ENCODE data around the gene USPL1. TPM values are rescaled to one million over a fixed set of nuclear protein-coding genes. Genes with fewer than 3 reads are reported as not detected.

The USPL1 gene
- polyA plus RNA-seq, 2 of the 4 experiments (the other 2 are of a cell fraction), result 7.6 to 22.7 TPM

DNA sequence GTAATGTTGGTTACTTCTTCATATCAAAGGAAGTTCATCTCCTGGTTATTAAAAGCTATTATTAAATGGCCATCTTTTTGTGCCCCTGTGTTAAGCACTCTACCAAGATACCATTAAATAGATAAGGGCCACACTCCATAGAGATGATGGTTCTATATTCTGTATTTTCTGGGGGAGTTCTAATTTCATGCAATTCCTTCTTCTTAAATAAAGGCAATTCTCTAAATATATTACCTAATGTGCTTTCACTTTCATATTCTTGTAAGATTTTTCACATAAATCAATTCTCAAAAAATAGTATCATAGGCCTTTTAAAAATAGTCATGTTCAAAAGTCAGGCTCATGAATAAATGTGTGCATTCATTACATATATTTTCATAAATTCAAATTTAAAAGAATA is 47.0 kb upstream of the USPL1 start:
- ATAC-seq, result no peak
- ChIA-PET CTCF (interaction anchor here (0.5 to 0.9 kb wide), 2 partner anchors 13 to 295 kb away, joined by 3 read pairs; no protein-coding TSS in a partner anchor), POLR2A (interaction anchor here (0.7 kb wide), 1 partner anchor 47 kb away, joined by 3 read pairs; the partner anchor contains the start of gene USPL1)
- Histone ChIP-seq H3K4me3 (no peak overlapping the region), H3K9me3 (no peaks in the 10 kb centered on the region), H3K4me2 (peak overlapping the region; percentile 53; the same call in 2 of the 3 replicates), H3K4me1 (peaks cover 22% of the 10 kb centered on the region), H3K27ac (peak overlapping the region; percentile 42 to 53; a peak in 3 of 6 replicates)
- TF ChIP-seq CBX8 (IDR thresholded peaks at IDR 0.05), result no peak
- no peak for TF ChIP-seq FOSB (CRISPR knock-in tag; IDR thresholded peaks at IDR 0.05)
- no peak for TF ChIP-seq ZC3H11A (IDR thresholded peaks at IDR 0.05)
- no peak for TF ChIP-seq MYC (IDR thresholded peaks at IDR 0.05; ENCODE audit: borderline replicate concordance, low read length)
- TF ChIP-seq, protein P1, sequence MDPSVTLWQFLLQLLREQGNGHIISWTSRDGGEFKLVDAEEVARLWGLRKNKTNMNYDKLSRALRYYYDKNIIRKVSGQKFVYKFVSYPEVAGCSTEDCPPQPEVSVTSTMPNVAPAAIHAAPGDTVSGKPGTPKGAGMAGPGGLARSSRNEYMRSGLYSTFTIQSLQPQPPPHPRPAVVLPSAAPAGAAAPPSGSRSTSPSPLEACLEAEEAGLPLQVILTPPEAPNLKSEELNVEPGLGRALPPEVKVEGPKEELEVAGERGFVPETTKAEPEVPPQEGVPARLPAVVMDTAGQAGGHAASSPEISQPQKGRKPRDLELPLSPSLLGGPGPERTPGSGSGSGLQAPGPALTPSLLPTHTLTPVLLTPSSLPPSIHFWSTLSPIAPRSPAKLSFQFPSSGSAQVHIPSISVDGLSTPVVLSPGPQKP (IDR thresholded peaks at IDR 0.05; ENCODE audit: low read depth, low read length), result no peak
- TF ChIP-seq JUN (IDR thresholded peaks at IDR 0.05), result no peak
- FAIRE-seq, result no peak
- DNase-seq (ENCODE audit: low read depth in 1 of 2, low spot score in 1 of 2), result no peak

DNA sequence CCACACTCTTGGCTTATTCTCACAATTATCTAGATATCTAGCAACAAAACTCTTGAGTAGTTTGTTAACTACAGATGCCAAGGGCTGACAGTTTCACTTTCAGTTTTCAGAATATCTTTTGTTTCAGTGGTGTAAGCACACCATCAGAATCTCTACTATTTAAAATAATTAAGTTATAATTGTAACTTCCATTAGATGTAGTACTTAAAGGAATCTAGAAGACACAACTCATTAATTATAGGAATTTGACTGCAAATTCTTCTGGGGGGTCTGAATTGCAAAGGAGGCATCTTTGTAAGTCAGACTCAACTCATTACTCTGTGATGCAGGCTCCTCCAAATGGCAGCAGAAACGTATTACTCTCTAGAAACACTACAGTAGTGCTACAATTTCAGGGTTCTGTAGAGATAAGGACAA is 44.9 kb upstream of the USPL1 start:
- peak overlapping the region; percentile 81 for H3K4me2 ChIP-seq
- H3K4me1 ChIP-seq, result peaks cover 25% of the 10 kb centered on the region
- H3K4me3 ChIP-seq, result peak overlapping the region; percentile 31
- 10% methylated on average over 1 of the region's 1 CpG for WGBS (ENCODE audit: missing lambda C conversion rate)
- TF ChIP-seq GATA3 (IDR thresholded peaks at IDR 0.05; ENCODE audit: borderline replicate concordance) (no peak), FOSL2 (IDR thresholded peaks at IDR 0.05) (no peak), FOSL2 (CRISPR knock-in tag; IDR thresholded peaks at IDR 0.05) (no peak), ZNF302 (CRISPR knock-in tag; IDR thresholded peaks at IDR 0.05) (no peak), KDM5A (IDR thresholded peaks at IDR 0.05) (no peak), SMC3 (IDR thresholded peaks at IDR 0.05) (0 out of 3 replicates have a peak, but pooled peaks have one; percentile 26), RAD21 (conservative IDR thresholded peaks at IDR 0.05 in 1 of 2, IDR thresholded peaks at IDR 0.05 in 1 of 2) (peak; percentile 53), CTCF (IDR thresholded peaks at IDR 0.05) (peak; percentile 38; the same call in 2 of the 3 replicates), SREBF2 (IDR thresholded peaks at IDR 0.05) (no peak), TFCP2L1 (CRISPR knock-in tag; IDR thresholded peaks at IDR 0.05) (no peak), EP300 (IDR thresholded peaks at IDR 0.05) (no peak)
- peak; percentile 65 to 75; a peak in 4 of 6 replicates for ATAC-seq
- POLR2A ChIA-PET, result no interaction called here
- peak; percentile 18 to 45 for DNase-seq (ENCODE audit: low read depth in 1 of 2, low spot score in 1 of 2)
- no peaks in the 10 kb centered on the region for H3K9me3 ChIP-seq
- FAIRE-seq, result no peak
- CTCF ChIA-PET, result interaction anchor here (0.6 to 0.9 kb wide), 5 partner anchors 13 to 293 kb away, joined by 3 to 5 read pairs (median 3); no protein-coding TSS in a partner anchor
- peak overlapping the region; percentile 50 to 79 for H3K27ac ChIP-seq

DNA sequence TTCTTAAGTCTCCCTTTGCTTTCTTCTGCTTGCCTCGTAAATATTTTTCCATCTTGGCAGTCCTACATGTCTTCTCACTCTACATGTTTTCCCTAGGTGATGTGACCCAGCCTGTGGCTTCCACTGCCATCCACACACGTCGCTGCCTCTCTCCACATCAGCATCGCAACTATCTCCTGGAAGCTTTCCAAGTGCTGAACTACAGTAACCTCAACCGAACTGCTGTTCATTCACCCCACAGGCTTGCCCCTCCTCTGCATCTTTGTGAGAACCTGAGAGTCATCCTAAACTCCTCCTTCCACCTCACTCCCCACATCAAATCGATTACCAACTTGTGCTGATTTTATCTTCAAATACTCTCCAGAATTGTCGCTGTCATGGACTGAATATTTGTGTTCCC is 41.2 kb upstream of the USPL1 start:
- Histone ChIP-seq H3K4me1 (peaks cover 21% of the 10 kb centered on the region), H3K27ac (peak overlapping the region in 1 of 2 experiments; percentile 55; a peak in 2 of 6 replicates), H3K4me2 (no peak overlapping the region), H3K9me3 (no peaks in the 10 kb centered on the region), H3K4me3 (no peak overlapping the region)
- ChIA-PET CTCF (interaction anchor here (0.6 kb wide), 1 partner anchor 444 kb away, joined by 4 read pairs; no protein-coding TSS in a partner anchor), POLR2A (no interaction called here)
- DNase-seq (ENCODE audit: low read depth in 1 of 2, low spot score in 1 of 2) (no peak), FAIRE-seq (no peak), ATAC-seq (no peak)
- WGBS (ENCODE audit: missing lambda C conversion rate), result 79% methylated on average over 7 of the region's 7 CpGs
- TF ChIP-seq JUN (IDR thresholded peaks at IDR 0.05) (no peak), JUNB (IDR thresholded peaks at IDR 0.05) (no peak), HEYL (CRISPR knock-in tag; IDR thresholded peaks at IDR 0.05) (no peak), BHLHE40 (IDR thresholded peaks at IDR 0.05; ENCODE audit: low read depth, low read length) (no peak), MAX (IDR thresholded peaks at IDR 0.05) (no peak), EHF (CRISPR knock-in tag; IDR thresholded peaks at IDR 0.05) (no peak), PHF8 (IDR thresholded peaks at IDR 0.05; ENCODE audit: borderline replicate concordance, low read depth) (no peak), CBX2 (IDR thresholded peaks at IDR 0.05; ENCODE audit: borderline replicate concordance, low read depth) (no peak), RARB (CRISPR knock-in tag; IDR thresholded peaks at IDR 0.05) (no peak), GATA3 (IDR thresholded peaks at IDR 0.05; ENCODE audit: borderline replicate concordance) (no peak), EP300 (IDR thresholded peaks at IDR 0.05) (no peak), BCL3 (IDR thresholded peaks at IDR 0.05) (no peak), TP53 (CRISPR knock-in tag; IDR thresholded peaks at IDR 0.05) (no peak), E2F6 (IDR thresholded peaks at IDR 0.05; ENCODE audit: borderline replicate concordance, low read depth) (no peak), ZC3H11A (IDR thresholded peaks at IDR 0.05) (no peak)

All from A549 (cell line).